HG03039 (cell line): ENCODE data around the gene CCNY.

Experiments used
- ATAC-seq: cut with Tn5 transposase; IDR thresholded peaks from one replicate; pipeline ENCODE4 v1.9.1; 2021; ENCODE audit warnings: mild to moderate bottlenecking, moderate library complexity; ENCODE audit not compliant: unreplicated experiment

Gene CCNY

GRCh38 chr10:35607475-35608327 is 271.4 kb downstream of the CCNY start:
- no peak for ATAC-seq

- ATAC-seq = no peak
Observed at GRCh38 chr10:35608328-35608672, 272.0 kb downstream of the CCNY start.

- ATAC-seq = no peak
Observed at GRCh38 chr10:35611750-35612149, 275.4 kb downstream of the CCNY start.

GRCh38 chr10:35612385-35613106 is 276.2 kb downstream of the CCNY start:
- ATAC-seq = no peak

GRCh38 chr10:35613107-35613440 is 276.8 kb downstream of the CCNY start:
- no peak for ATAC-seq

- no peak for ATAC-seq
Observed at GRCh38 chr10:35613597-35614226, 277.4 kb downstream of the CCNY start.

- no peak for ATAC-seq
Observed at GRCh38 chr10:35614312-35614711, 278.0 kb downstream of the CCNY start.
